DMS 273 (cell line): ENCODE results near the gene KDM4C.

ENCODE experiments used
- DNase-seq: peaks from one replicate; lab custom pipeline; 2025; ENCODE audit not compliant: unreplicated experiment; lab: John Stamatoyannopoulos, UW

KDM4C gene

DNA sequence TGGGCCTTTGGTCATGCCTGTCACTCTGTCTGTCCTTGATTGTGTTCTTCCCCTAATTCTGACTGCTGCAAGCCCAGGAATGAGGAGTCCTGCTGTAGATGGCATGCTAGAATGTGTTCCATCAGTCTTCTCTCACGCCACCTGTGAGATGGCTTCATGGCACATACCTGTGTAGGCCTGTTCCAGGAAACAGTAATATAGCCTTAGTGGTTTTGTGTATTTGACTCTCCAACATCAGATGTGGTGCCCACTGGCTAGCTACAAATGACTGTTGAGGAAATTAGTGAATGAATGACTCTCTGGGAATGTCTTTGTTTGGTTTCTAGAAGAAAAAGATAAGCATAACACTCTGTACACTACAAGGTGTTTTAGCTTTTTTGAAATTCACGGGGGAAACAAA is 367.5 kb downstream of the KDM4C start:
- DNase-seq: no peak

- no peak for DNase-seq
Measured at GRCh38 chr9:7129391-7129790, 371.6 kb downstream of the KDM4C start.

DNA sequence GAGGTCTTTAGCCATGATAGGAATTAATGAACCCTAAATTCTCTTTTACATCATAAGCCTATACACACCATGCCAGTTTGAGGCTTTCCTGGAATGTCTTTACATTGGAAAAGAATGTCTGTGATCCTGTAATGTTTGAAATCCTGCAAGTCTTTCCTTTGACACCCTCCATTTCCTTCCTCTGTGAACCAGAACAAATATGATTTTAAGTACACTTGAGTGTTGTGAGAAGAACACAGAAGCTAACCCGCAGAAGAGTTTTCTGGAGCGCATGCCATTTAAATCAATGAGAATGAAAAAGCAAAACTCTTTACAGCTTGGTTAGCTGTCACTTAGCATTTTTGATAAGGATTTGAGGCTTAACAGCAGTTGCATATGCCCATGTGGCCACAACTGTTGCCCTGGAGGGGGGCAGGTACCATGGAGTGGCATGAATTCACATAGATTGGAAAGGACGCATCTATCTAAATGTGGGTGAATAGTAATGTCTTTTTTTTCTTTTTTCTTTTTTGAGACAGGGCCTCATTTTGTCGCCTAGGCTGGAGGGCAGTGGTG is 372.6 kb downstream of the KDM4C start:
- DNase-seq: no peak

- no peak for DNase-seq
Measured at GRCh38 chr9:7132605-7133004, 374.8 kb downstream of the KDM4C start.

GRCh38 chr9:7135735-7136134 is 378.0 kb downstream of the KDM4C start:
- no peak for DNase-seq

GRCh38 chr9:7137040-7137439 is 379.3 kb downstream of the KDM4C start:
- DNase-seq: no peak

GRCh38 chr9:7137571-7137970 is 379.8 kb downstream of the KDM4C start:
- no peak for DNase-seq

- DNase-seq: no peak
Measured at GRCh38 chr9:7139886-7140285, 382.1 kb downstream of the KDM4C start.

DNA sequence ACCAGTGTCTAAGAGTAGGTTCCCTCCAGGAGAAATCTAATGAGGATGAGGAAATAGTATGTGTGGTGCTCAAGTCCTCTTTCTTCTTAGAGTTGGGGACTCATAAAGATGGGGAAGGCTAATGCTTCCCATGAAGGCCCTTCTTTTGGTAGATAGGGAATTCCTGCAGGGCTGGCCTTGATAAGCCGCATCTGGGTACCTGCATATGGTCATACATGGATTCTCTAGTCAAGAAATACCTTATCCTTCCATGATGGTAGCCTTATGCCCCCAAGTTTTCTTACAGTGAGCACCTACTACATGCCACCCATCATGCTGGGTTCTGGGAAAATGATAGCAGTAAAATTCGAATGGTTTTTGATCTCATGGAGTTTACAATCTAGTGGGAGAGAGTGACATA is 382.6 kb downstream of the KDM4C start:
- DNase-seq: no peak

- DNase-seq: no peak
Measured at GRCh38 chr9:7143645-7144200, 385.9 kb downstream of the KDM4C start.

- no peak for DNase-seq
Measured at GRCh38 chr9:7144265-7145046, 386.7 kb downstream of the KDM4C start.

- no peak for DNase-seq
Measured at GRCh38 chr9:7145361-7146069, 387.7 kb downstream of the KDM4C start.

GRCh38 chr9:7146582-7146981 is 388.8 kb downstream of the KDM4C start:
- no peak for DNase-seq

GRCh38 chr9:7147121-7148090 is 389.6 kb downstream of the KDM4C start:
- no peak for DNase-seq

DNA sequence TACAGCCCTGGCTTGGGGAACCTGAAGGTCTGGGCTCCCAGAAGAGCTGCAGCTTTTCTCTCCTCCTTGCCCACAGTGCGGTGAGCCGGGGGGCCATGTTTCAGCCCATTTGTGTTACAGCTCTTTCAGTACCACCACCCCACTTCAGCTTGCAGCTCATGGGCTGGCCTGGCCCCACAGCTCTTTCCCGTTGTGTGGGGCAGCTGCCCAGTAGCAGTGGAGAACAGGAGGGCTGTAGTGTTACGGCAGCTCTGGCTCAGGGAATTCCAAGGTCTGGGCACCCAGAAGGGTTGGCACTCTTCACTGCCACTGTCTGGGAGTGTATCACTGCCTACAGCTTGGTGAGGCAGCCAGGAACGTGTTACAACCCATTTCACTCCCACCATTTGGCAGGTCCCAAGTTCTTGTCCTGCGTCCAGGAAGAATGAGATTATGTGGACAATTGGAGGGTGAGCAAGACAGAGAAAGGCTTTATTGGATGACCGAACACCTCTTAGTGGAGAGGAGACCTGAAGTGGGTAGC is 390.5 kb downstream of the KDM4C start:
- DNase-seq: no peak

GRCh38 chr9:7149258-7149657 is 391.5 kb downstream of the KDM4C start:
- no peak for DNase-seq

DNA sequence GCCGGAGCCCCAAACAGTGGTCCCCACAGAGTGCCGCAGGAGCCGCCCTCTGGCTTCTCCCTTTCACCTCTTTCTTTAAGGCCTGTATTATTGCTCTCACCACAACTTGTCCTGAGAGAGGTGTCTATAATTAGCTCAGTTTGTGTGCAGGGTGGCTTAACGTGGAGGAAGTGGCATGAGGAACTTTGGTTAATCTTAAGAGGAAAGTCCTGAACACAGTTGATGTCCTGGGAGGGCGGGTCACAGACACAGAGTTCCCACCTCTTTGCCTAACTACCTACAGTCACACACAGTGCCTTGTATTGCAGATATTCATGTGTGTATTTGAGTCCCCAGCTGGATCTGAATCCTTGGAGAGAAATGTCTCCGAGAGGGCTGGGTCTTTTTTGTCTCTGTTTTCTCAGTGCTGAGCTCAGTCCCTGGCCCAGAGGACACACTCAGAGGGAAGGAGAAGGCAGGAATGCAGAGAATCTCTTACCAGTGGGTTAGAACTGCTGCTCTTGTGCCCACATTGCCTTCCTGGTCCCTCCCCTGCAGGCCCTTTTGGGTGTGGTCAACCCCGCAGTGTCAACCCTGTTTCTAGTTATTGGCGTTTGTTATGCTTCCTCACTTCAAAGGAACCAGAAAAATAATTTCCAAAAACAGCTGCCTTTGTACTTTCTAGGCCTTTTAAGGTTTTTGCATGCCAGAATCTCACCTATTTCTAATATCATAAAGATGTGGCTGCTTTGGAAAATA is 392.5 kb downstream of the KDM4C start:
- DNase-seq: no peak

GRCh38 chr9:7153134-7153533 is 395.4 kb downstream of the KDM4C start:
- no peak for DNase-seq

GRCh38 chr9:7153566-7153965 is 395.8 kb downstream of the KDM4C start:
- DNase-seq: no peak
